ENCODE data around the gene CDR2.

DNA sequence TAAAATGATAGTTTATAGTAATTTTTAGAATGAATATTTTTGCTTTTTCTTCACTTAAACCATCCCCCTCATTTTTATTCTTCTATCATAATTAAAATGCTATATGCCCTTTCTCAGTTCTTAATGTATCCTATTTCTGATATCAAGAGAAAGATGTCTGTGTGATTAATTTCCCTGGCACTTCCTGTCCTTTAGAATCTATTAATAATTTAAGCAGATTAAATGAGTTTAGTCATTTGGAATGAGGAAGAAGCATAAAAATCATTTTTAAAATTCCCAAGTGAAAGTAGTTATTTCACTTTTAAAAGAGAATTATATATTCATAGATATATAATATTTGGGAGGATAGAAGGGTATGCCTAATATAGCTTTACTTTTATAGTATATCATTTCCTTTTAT lies 27.8 kb upstream of the CDR2 start:
- TF ChIP-seq, protein P1, sequence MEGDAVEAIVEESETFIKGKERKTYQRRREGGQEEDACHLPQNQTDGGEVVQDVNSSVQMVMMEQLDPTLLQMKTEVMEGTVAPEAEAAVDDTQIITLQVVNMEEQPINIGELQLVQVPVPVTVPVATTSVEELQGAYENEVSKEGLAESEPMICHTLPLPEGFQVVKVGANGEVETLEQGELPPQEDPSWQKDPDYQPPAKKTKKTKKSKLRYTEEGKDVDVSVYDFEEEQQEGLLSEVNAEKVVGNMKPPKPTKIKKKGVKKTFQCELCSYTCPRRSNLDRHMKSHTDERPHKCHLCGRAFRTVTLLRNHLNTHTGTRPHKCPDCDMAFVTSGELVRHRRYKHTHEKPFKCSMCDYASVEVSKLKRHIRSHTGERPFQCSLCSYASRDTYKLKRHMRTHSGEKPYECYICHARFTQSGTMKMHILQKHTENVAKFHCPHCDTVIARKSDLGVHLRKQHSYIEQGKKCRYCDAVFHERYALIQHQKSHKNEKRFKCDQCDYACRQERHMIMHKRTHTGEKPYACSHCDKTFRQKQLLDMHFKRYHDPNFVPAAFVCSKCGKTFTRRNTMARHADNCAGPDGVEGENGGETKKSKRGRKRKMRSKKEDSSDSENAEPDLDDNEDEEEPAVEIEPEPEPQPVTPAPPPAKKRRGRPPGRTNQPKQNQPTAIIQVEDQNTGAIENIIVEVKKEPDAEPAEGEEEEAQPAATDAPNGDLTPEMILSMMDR (IDR thresholded peaks at IDR 0.05), result no peak
- TF ChIP-seq, protein P2, sequence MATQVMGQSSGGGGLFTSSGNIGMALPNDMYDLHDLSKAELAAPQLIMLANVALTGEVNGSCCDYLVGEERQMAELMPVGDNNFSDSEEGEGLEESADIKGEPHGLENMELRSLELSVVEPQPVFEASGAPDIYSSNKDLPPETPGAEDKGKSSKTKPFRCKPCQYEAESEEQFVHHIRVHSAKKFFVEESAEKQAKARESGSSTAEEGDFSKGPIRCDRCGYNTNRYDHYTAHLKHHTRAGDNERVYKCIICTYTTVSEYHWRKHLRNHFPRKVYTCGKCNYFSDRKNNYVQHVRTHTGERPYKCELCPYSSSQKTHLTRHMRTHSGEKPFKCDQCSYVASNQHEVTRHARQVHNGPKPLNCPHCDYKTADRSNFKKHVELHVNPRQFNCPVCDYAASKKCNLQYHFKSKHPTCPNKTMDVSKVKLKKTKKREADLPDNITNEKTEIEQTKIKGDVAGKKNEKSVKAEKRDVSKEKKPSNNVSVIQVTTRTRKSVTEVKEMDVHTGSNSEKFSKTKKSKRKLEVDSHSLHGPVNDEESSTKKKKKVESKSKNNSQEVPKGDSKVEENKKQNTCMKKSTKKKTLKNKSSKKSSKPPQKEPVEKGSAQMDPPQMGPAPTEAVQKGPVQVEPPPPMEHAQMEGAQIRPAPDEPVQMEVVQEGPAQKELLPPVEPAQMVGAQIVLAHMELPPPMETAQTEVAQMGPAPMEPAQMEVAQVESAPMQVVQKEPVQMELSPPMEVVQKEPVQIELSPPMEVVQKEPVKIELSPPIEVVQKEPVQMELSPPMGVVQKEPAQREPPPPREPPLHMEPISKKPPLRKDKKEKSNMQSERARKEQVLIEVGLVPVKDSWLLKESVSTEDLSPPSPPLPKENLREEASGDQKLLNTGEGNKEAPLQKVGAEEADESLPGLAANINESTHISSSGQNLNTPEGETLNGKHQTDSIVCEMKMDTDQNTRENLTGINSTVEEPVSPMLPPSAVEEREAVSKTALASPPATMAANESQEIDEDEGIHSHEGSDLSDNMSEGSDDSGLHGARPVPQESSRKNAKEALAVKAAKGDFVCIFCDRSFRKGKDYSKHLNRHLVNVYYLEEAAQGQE (IDR thresholded peaks at IDR 0.05; ENCODE audit: insufficient read depth in 1 of 2, low read depth in 2 of 2, low read length in 1 of 2), result no peak
- TF ChIP-seq SIN3A (IDR thresholded peaks at IDR 0.05; ENCODE audit: borderline replicate concordance, insufficient read depth, low read depth, low read length), result no peak

Data from Panc1 (cell line).